HUES48 (cell line): ENCODE data around the gene CYP46A1.

Source experiments
- H3K27ac ChIP-seq: one replicate; pipeline ENCODE4 v1.7.0; 2013; ENCODE audit warnings: low read depth, low read length, inconsistent platforms
- H3K27me3 ChIP-seq: 2 replicates; pipeline ENCODE4 v1.6.1; 2013; ENCODE audit warnings: mild to moderate bottlenecking, low read length; ENCODE audit not compliant: control insufficient read depth, insufficient read depth
- H3K36me3 ChIP-seq: 2 replicates; pipeline ENCODE4 v1.6.1; 2013; ENCODE audit warnings: low read length; ENCODE audit not compliant: control insufficient read depth, insufficient read depth
- H3K4me1 ChIP-seq: 2 replicates; pipeline ENCODE4 v1.6.1; 2013; ENCODE audit warnings: mild to moderate bottlenecking, low read length; ENCODE audit not compliant: control insufficient read depth, insufficient read depth
- H3K4me3 ChIP-seq: 2 replicates; pipeline ENCODE4 v1.5.1; 2013; ENCODE audit warnings: mild to moderate bottlenecking, low read depth, low read length
- H3K9ac ChIP-seq: 2 replicates; pipeline ENCODE4 v1.6.1; 2013; ENCODE audit warnings: mild to moderate bottlenecking, low read depth, low read length, moderate library complexity
- H3K9me3 ChIP-seq: 2 replicates; pipeline ENCODE4 v1.6.1; 2013; ENCODE audit warnings: low read length; ENCODE audit not compliant: control insufficient read depth, insufficient read depth

CYP46A1 gene

DNA sequence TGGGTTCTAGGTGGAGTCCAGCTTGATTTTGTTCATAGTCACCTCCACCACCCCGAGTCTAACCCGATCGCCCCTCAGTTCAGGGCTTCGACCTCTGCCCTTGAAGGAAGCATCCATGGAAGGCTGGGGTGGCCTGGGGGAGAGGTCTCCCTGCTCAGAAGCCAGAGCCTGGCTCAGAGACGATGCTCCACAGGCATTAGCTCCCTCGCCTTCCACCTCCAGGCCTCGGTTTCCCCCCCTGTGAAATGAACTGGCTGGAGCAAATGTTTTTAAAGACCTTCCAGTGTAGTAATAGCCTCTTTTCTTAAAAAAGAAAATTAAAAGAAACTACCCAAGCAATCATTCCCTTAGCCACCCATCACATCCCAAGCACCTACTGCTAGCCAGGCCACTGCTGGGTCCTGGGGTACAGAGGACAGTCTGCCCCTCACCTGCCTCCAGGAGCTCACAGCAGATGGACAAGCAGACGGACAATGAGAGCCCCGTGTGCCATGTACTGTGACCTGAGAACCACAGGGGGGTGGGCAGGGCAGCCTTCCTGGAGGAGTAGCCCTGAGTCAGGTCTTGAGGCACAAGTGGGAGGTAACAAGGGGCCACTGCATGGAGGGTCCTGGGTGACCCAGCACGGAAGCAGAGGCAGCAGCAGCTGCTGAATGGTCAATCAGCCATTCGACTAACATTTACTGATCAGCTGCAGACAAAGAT, 66.8 kb downstream of the CYP46A1 start:
- Histone ChIP-seq H3K27me3 (no peaks in the 10 kb centered on the region), H3K4me1 (peaks cover 20% of the 10 kb centered on the region), H3K36me3 (no peaks in the 10 kb centered on the region)

GRCh38 chr14:99751539-99752485, 67.7 kb downstream of the CYP46A1 start:
- Histone ChIP-seq H3K4me3 (no peak overlapping the region), H3K4me1 (peaks cover 13% of the 10 kb centered on the region), H3K9me3 (no peaks in the 10 kb centered on the region), H3K36me3 (no peaks in the 10 kb centered on the region), H3K9ac (no peak overlapping the region), H3K27ac (no peak overlapping the region), H3K27me3 (no peaks in the 10 kb centered on the region)

More for the DNA sequence above, 66.8 kb downstream of the CYP46A1 start:
- no peak overlapping the region for H3K4me3 ChIP-seq
- no peak overlapping the region for H3K27ac ChIP-seq
- no peak overlapping the region for H3K9ac ChIP-seq
- H3K9me3 ChIP-seq = no peaks in the 10 kb centered on the region

- Histone ChIP-seq H3K9me3 (no peaks in the 10 kb centered on the region), H3K4me3 (no peak overlapping the region), H3K9ac (no peak overlapping the region), H3K27ac (no peak overlapping the region), H3K36me3 (no peaks in the 10 kb centered on the region), H3K27me3 (no peaks in the 10 kb centered on the region), H3K4me1 (peaks cover 13% of the 10 kb centered on the region)
Measured at GRCh38 chr14:99752486-99753121, 68.5 kb downstream of the CYP46A1 start.

DNA sequence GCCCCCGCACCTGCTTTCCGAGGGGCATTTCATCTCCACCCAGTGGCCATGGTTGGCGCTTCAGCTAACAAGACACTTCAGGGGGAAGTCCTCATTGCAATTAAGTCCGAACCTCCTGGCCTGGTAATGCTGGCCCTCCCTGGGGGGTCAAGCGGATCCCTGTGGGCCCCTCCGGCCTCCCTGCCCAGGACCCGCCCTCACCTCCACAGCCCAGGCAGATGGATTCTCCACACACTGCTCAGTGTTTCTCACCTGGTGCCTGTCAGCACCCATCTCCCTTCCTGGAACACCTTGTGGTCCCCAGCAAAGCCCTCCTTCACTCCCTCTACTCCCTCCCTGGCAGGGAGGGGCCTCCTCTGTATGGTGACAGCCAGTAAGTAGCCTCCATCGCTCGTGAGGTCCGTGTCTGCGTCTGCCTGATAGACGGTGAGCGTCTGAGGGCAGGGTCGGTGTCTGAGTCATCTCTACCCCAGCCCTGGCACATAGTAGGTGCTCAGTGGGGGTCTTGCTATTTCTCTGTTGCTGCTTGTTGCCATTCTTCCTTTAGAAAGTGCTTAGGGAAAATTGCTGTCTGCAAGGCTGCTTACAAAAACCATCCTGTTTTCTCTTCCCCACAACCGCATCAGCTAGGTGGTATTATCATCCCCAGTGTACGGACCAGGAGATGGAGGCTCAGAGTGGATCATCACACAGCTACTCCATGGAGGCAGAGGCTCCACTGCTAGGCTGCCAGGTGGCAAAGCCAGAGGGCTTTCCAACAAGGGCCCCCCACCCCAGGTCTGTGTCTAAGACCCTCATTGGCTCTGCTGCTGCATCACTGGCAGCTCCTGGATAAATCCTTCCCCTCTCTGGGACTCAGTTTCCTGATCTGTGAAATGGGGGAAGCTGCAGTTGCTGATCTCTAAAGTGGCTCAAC, 69.4 kb downstream of the CYP46A1 start:
- Histone ChIP-seq H3K9ac (no peak overlapping the region), H3K27me3 (no peaks in the 10 kb centered on the region), H3K27ac (no peak overlapping the region), H3K4me3 (no peak overlapping the region), H3K36me3 (no peaks in the 10 kb centered on the region), H3K9me3 (no peaks in the 10 kb centered on the region), H3K4me1 (peaks cover 18% of the 10 kb centered on the region)

- Histone ChIP-seq H3K9me3 (no peaks in the 10 kb centered on the region), H3K36me3 (no peaks in the 10 kb centered on the region), H3K9ac (no peak overlapping the region), H3K27me3 (no peaks in the 10 kb centered on the region), H3K4me3 (no peak overlapping the region), H3K27ac (no peak overlapping the region), H3K4me1 (peaks cover 27% of the 10 kb centered on the region)
Measured at GRCh38 chr14:99754141-99755067, 70.3 kb downstream of the CYP46A1 start.

- Histone ChIP-seq H3K27me3 (no peaks in the 10 kb centered on the region), H3K9me3 (no peaks in the 10 kb centered on the region), H3K4me1 (peaks cover 27% of the 10 kb centered on the region), H3K4me3 (no peak overlapping the region), H3K9ac (no peak overlapping the region), H3K27ac (no peak overlapping the region), H3K36me3 (no peaks in the 10 kb centered on the region)
Measured at GRCh38 chr14:99755068-99755405, 70.9 kb downstream of the CYP46A1 start.

- Histone ChIP-seq H3K36me3 (no peaks in the 10 kb centered on the region), H3K9me3 (no peaks in the 10 kb centered on the region), H3K27ac (no peak overlapping the region), H3K9ac (no peak overlapping the region), H3K4me3 (no peak overlapping the region), H3K4me1 (peaks cover 27% of the 10 kb centered on the region), H3K27me3 (no peaks in the 10 kb centered on the region)
Measured at GRCh38 chr14:99755629-99756603, 71.8 kb downstream of the CYP46A1 start.

- no peak overlapping the region for H3K9ac ChIP-seq
- H3K9me3 ChIP-seq = no peaks in the 10 kb centered on the region
- H3K36me3 ChIP-seq = no peaks in the 10 kb centered on the region
- H3K27me3 ChIP-seq = no peaks in the 10 kb centered on the region
- H3K4me3 ChIP-seq = no peak overlapping the region
- peaks cover 27% of the 10 kb centered on the region for H3K4me1 ChIP-seq
- H3K27ac ChIP-seq = no peak overlapping the region
Measured at GRCh38 chr14:99756796-99757195, 72.7 kb downstream of the CYP46A1 start.
